ENCODE measurements around the gene FAM89B. TPM values are rescaled to one million over a fixed set of nuclear protein-coding genes. Genes with fewer than 3 reads are reported as not detected.

Gene FAM89B
- total and polyA plus RNA-seq, 2 donors (not counting 3 experiments of a cell fraction or from before 2014, with no cell fraction given): 63.1 to 153 TPM

DNA sequence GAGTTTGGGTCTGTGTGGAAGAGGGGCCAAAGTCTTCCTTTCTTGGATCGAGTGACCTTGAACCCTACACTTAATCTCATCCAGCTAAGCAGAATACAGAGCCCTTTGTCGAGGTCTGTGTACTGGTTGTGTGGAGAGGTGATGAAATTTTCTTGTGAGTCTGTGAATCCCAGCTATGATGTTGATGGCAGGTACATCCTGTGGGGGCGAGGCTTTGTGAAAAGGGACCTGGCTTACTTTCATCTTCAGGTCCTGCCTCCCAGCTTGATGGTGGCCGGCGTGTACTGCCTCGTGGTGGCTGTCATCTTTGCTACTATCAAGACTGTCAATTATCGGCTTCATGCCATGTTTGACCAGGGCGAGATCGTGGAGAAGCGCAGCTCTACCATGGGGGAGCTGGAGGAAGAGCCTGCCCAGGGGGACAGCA, 44.2 kb downstream of the FAM89B start:
- ChIA-PET POLR2A (no interaction called here), CTCF (interaction anchor here (1.2 kb wide), 1 partner anchor 9 kb away, joined by 5 read pairs; no protein-coding TSS in a partner anchor)
- DNase-seq (ENCODE audit: low read depth, low spot score): no peak
- Histone ChIP-seq H3K4me3 (replicated peaks in 1 of 3; ENCODE audit: insufficient read depth in 1 of 3, low read depth in 1 of 3, low read length in 3 of 3) (peak overlapping the region; percentile 64 to 90 (median 71)), H2AFZ (ENCODE audit: low read depth, low read length) (no peak overlapping the region), H3K4me1 (ENCODE audit: control insufficient read depth, extremely low read depth, insufficient read depth, low read length) (peaks cover 29% of the 10 kb centered on the region), H3K9me1 (replicated peaks; ENCODE audit: control insufficient read depth, extremely low read depth, insufficient read depth, low read length) (no peaks in the 10 kb centered on the region), H3K36me3 (ENCODE audit: control insufficient read depth in 2 of 2, extremely low read depth in 1 of 2, insufficient read depth in 2 of 2, low read length in 2 of 2) (peaks cover 0 to 34% of the 10 kb centered on the region in 2 experiments), H3K79me2 (ENCODE audit: control insufficient read depth, insufficient read depth, low read length) (peaks cover 44% of the 10 kb centered on the region), H4K20me1 (replicated peaks; ENCODE audit: control insufficient read depth, extremely low read depth, insufficient read depth, low read length) (no peaks in the 10 kb centered on the region), H3K27me3 (ENCODE audit: control insufficient read depth in 2 of 2, insufficient read depth in 2 of 2, low read length in 2 of 2) (no peaks in the 10 kb centered on the region), H3K27ac (ENCODE audit: insufficient read depth, low read depth, low read length) (peak overlapping the region; percentile 16), H3K9ac (replicated peaks; ENCODE audit: extremely low read depth, insufficient read depth, low read length) (peak overlapping the region; percentile 53), H3K9me3 (replicated peaks; ENCODE audit: control insufficient read depth, insufficient read depth, low read length) (no peaks in the 10 kb centered on the region), H3K4me2 (ENCODE audit: insufficient read depth, low read length) (peak overlapping the region; percentile 86)
- dilution Hi-C loops (cut with MboI; ENCODE audit: extremely low pct_ligation_motif_present, low sequenced_read_pairs) (no loop called here), intact Hi-C loops (cut with micrococcal nuclease) (no loop called here)
- TSS peak; percentile 16 for BruUV-seq (replicated peaks)
- no peak for TF ChIP-seq POLR2AphosphoS5 (IDR thresholded peaks at IDR 0.05; ENCODE audit: insufficient read depth, low read depth, low read length)
- TF ChIP-seq, protein P1, sequence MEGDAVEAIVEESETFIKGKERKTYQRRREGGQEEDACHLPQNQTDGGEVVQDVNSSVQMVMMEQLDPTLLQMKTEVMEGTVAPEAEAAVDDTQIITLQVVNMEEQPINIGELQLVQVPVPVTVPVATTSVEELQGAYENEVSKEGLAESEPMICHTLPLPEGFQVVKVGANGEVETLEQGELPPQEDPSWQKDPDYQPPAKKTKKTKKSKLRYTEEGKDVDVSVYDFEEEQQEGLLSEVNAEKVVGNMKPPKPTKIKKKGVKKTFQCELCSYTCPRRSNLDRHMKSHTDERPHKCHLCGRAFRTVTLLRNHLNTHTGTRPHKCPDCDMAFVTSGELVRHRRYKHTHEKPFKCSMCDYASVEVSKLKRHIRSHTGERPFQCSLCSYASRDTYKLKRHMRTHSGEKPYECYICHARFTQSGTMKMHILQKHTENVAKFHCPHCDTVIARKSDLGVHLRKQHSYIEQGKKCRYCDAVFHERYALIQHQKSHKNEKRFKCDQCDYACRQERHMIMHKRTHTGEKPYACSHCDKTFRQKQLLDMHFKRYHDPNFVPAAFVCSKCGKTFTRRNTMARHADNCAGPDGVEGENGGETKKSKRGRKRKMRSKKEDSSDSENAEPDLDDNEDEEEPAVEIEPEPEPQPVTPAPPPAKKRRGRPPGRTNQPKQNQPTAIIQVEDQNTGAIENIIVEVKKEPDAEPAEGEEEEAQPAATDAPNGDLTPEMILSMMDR (IDR thresholded peaks at IDR 0.05; ENCODE audit: extremely low read depth in 1 of 2, insufficient read depth in 1 of 2, low read depth in 1 of 2, low read length in 2 of 2): no peak
- TF ChIP-seq FOS (IDR thresholded peaks at IDR 0.05; ENCODE audit: borderline replicate concordance, insufficient read depth, low read length): no peak
- no peak for TF ChIP-seq MYC (IDR thresholded peaks at IDR 0.05; ENCODE audit: low read depth, low read length)
- no peak for TF ChIP-seq EZH2 (IDR thresholded peaks at IDR 0.05; ENCODE audit: borderline replicate concordance, low read depth, low read length, severe bottlenecking)
- no peak for TF ChIP-seq JUN (IDR thresholded peaks at IDR 0.05; ENCODE audit: borderline replicate concordance, insufficient read depth, insufficient read length, low read depth)
- TF ChIP-seq POLR2A (IDR thresholded peaks at IDR 0.05; ENCODE audit: low read depth, low read length): no peak
- no peak for FAIRE-seq

Data from endothelial cell of umbilical vein (primary cell).